ENCODE results near the gene RHBDD1.

The RHBDD1 gene

DNA sequence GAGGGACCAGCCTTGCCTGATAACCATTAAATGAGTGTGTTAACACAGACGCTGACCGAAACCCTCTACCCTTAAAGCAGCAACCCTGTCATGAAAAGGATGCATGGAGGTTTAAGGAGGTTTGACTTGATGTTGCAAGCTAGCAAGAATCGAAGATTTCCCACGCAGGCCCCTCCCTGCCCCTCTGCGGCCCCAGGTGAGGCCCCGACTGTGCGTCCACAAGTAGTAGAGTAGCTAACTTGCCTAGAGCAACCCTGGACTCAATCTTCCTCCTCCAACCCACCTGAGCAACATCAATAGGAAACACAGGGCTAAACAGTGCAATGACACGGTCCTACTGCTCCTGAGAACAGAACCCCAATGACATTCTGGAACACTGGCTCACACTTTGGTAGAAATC is 178.0 kb downstream of the RHBDD1 start:
- Histone ChIP-seq H3K9me2 (replicated peaks; ENCODE audit: low read depth, low read length) (no peaks in the 10 kb centered on the region), H3F3A (ENCODE audit: low read depth) (no peaks in the 10 kb centered on the region), H3K36me3 (ENCODE audit: insufficient read depth, low read length) (no peaks in the 10 kb centered on the region), H3K4me3 (ENCODE audit: low read length, poor library complexity, severe bottlenecking) (no peak overlapping the region), H4K20me1 (ENCODE audit: insufficient read depth, low read length, poor library complexity, severe bottlenecking) (no peaks in the 10 kb centered on the region), H3K27me3 (ENCODE audit: insufficient read depth, low read length, poor library complexity, severe bottlenecking) (no peaks in the 10 kb centered on the region), H3K79me2 (ENCODE audit: insufficient read depth, low read length) (no peaks in the 10 kb centered on the region), H2AFZ (ENCODE audit: low read length) (no peak overlapping the region), H3K9ac (ENCODE audit: low read depth, low read length, poor library complexity, severe bottlenecking) (no peak overlapping the region), H3K4me2 (ENCODE audit: low read depth, low read length, poor library complexity, severe bottlenecking) (no peak overlapping the region), H3K9me3 (ENCODE audit: insufficient read depth, low read depth, low read length) (no peaks in the 10 kb centered on the region), H3K4me1 (ENCODE audit: insufficient read depth, low read length, poor library complexity, severe bottlenecking) (peaks cover 6% of the 10 kb centered on the region)
- TF ChIP-seq EZH2phosphoT487 (IDR thresholded peaks at IDR 0.05; ENCODE audit: borderline replicate concordance) (no peak), CTCF (conservative IDR thresholded peaks at IDR 0.05; ENCODE audit: low read length) (no peak)

GRCh38 chr2:227016894-227017293 is 181.0 kb downstream of the RHBDD1 start:
- no peaks in the 10 kb centered on the region for H3K27me3 ChIP-seq (ENCODE audit: insufficient read depth, low read length, poor library complexity, severe bottlenecking)
- H3K9ac ChIP-seq (ENCODE audit: low read depth, low read length, poor library complexity, severe bottlenecking), result no peak overlapping the region
- H3K9me2 ChIP-seq (replicated peaks; ENCODE audit: low read depth, low read length), result no peaks in the 10 kb centered on the region
- H4K20me1 ChIP-seq (ENCODE audit: insufficient read depth, low read length, poor library complexity, severe bottlenecking), result no peaks in the 10 kb centered on the region
- H3K79me2 ChIP-seq (ENCODE audit: insufficient read depth, low read length), result no peaks in the 10 kb centered on the region
- TF ChIP-seq CTCF (conservative IDR thresholded peaks at IDR 0.05; ENCODE audit: low read length) (no peak), EZH2phosphoT487 (IDR thresholded peaks at IDR 0.05; ENCODE audit: borderline replicate concordance) (no peak)
- no peak overlapping the region for H3K4me2 ChIP-seq (ENCODE audit: low read depth, low read length, poor library complexity, severe bottlenecking)
- no peaks in the 10 kb centered on the region for H3K9me3 ChIP-seq (ENCODE audit: insufficient read depth, low read depth, low read length)
- H3F3A ChIP-seq (ENCODE audit: low read depth), result no peaks in the 10 kb centered on the region
- H3K36me3 ChIP-seq (ENCODE audit: insufficient read depth, low read length), result no peaks in the 10 kb centered on the region
- no peak overlapping the region for H2AFZ ChIP-seq (ENCODE audit: low read length)
- peaks cover 6% of the 10 kb centered on the region for H3K4me1 ChIP-seq (ENCODE audit: insufficient read depth, low read length, poor library complexity, severe bottlenecking)
- H3K4me3 ChIP-seq (ENCODE audit: low read length, poor library complexity, severe bottlenecking), result no peak overlapping the region

GRCh38 chr2:227020416-227020815 is 184.6 kb downstream of the RHBDD1 start:
- H3K9me3 ChIP-seq (ENCODE audit: insufficient read depth, low read depth, low read length), result no peaks in the 10 kb centered on the region
- H3K4me2 ChIP-seq (ENCODE audit: low read depth, low read length, poor library complexity, severe bottlenecking), result no peak overlapping the region
- TF ChIP-seq EZH2phosphoT487 (IDR thresholded peaks at IDR 0.05; ENCODE audit: borderline replicate concordance) (no peak), CTCF (conservative IDR thresholded peaks at IDR 0.05; ENCODE audit: low read length) (no peak)
- no peak overlapping the region for H2AFZ ChIP-seq (ENCODE audit: low read length)
- no peaks in the 10 kb centered on the region for H3K79me2 ChIP-seq (ENCODE audit: insufficient read depth, low read length)
- no peak overlapping the region for H3K9ac ChIP-seq (ENCODE audit: low read depth, low read length, poor library complexity, severe bottlenecking)
- no peaks in the 10 kb centered on the region for H3F3A ChIP-seq (ENCODE audit: low read depth)
- H4K20me1 ChIP-seq (ENCODE audit: insufficient read depth, low read length, poor library complexity, severe bottlenecking), result no peaks in the 10 kb centered on the region
- peaks cover 6% of the 10 kb centered on the region for H3K4me1 ChIP-seq (ENCODE audit: insufficient read depth, low read length, poor library complexity, severe bottlenecking)
- no peak overlapping the region for H3K4me3 ChIP-seq (ENCODE audit: low read length, poor library complexity, severe bottlenecking)
- no peaks in the 10 kb centered on the region for H3K36me3 ChIP-seq (ENCODE audit: insufficient read depth, low read length)
- no peaks in the 10 kb centered on the region for H3K9me2 ChIP-seq (replicated peaks; ENCODE audit: low read depth, low read length)
- no peaks in the 10 kb centered on the region for H3K27me3 ChIP-seq (ENCODE audit: insufficient read depth, low read length, poor library complexity, severe bottlenecking)
